OCI-M1 (cell line): ENCODE data around the gene SDR9C7.

Experiments used
- DNase-seq: peaks from one replicate; lab custom pipeline; 2025; lab: John Stamatoyannopoulos, UW

The SDR9C7 gene

GRCh38 chr12:56877195-56878009 is 56.8 kb downstream of the SDR9C7 start:
- DNase-seq: peak; percentile 90

GRCh38 chr12:56874821-56875220 is 59.4 kb downstream of the SDR9C7 start:
- DNase-seq: no peak

- no peak for DNase-seq
Observed at GRCh38 chr12:56873382-56873781, 60.8 kb downstream of the SDR9C7 start.
